ENCODE data around the gene KLRG1. TPM values are rescaled to one million over a fixed set of nuclear protein-coding genes. Genes with fewer than 3 reads are reported as not detected.

Gene KLRG1
- total RNA-seq, 1 experiment from 2014 or later: 2.1 TPM

GRCh38 chr12:9024512-9024911 is 35.2 kb downstream of the KLRG1 start:
- Histone ChIP-seq H3K79me2 (ENCODE audit: insufficient read depth, low read length) (no peaks in the 10 kb centered on the region), H3K9ac (ENCODE audit: extremely low read depth, insufficient read length, low read length) (no peak overlapping the region), H4K5ac (ENCODE audit: insufficient read length, low read depth, low read length) (no peak overlapping the region), H3K4me2 (ENCODE audit: insufficient read depth, insufficient read length, low read length) (no peak overlapping the region), H3T11ph (ENCODE audit: low read length) (no peak overlapping the region), H4K20me1 (ENCODE audit: control insufficient read depth, insufficient read depth, insufficient read length) (no peaks in the 10 kb centered on the region), H3K4me1 (ENCODE audit: insufficient read depth, low read length) (no peaks in the 10 kb centered on the region), H2AK5ac (ENCODE audit: insufficient read length, low read length) (no peak overlapping the region), H3K27me3 (ENCODE audit: insufficient read depth, low read length) (no peaks in the 10 kb centered on the region), H2BK12ac (ENCODE audit: insufficient read length, low read depth, low read length) (no peak overlapping the region), H2BK20ac (ENCODE audit: low read depth, low read length, poor library complexity, severe bottlenecking) (no peak overlapping the region), H2AFZ (ENCODE audit: low read length) (no peak overlapping the region), H2BK15ac (ENCODE audit: low read depth, low read length) (no peak overlapping the region), H3K4ac (ENCODE audit: low read depth, low read length) (no peak overlapping the region), H3K79me1 (ENCODE audit: insufficient read depth, low read depth, low read length, poor library complexity, severe bottlenecking) (no peaks in the 10 kb centered on the region), H3K56ac (ENCODE audit: insufficient read length, low read depth, low read length) (no peak overlapping the region), H4K8ac (replicated peaks; ENCODE audit: insufficient read length, low read depth, low read length) (no peak overlapping the region), H4K91ac (ENCODE audit: insufficient read length, low read depth, low read length) (no peak overlapping the region), H2BK5ac (ENCODE audit: insufficient read length, low read length) (no peak overlapping the region), H3K18ac (ENCODE audit: insufficient read length, low read depth, low read length) (no peak overlapping the region), H3K27ac (ENCODE audit: insufficient read length, low read depth, low read length) (no peak overlapping the region), H3K23ac (ENCODE audit: insufficient read length, low read depth, low read length) (no peak overlapping the region), H3K23me2 (ENCODE audit: insufficient read length, low read depth, low read length, poor library complexity, severe bottlenecking) (no peaks in the 10 kb centered on the region), H3K14ac (ENCODE audit: insufficient read depth, low read length) (no peak overlapping the region), H2BK120ac (ENCODE audit: low read depth, low read length, poor library complexity, severe bottlenecking) (no peak overlapping the region), H3K9me3 (ENCODE audit: control insufficient read depth, low read depth, low read length) (no peaks in the 10 kb centered on the region)
- no peak for DNase-seq
- no peaks in the 10 kb centered on the region for H3K27me3 Mint-ChIP-seq (ENCODE audit: low read depth)
- H3K36me3 Mint-ChIP-seq (ENCODE audit: insufficient read depth in 1 of 3, low read depth in 3 of 3): peaks cover 0 to 4% (median 0%) of the 10 kb centered on the region in 3 experiments; a peak in 3 of 7 replicates
- no peaks in the 10 kb centered on the region for H3K4me1 Mint-ChIP-seq
- H3K9me3 Mint-ChIP-seq: peaks cover 0 to 3% of the 10 kb centered on the region in 2 experiments; a peak in 2 of 5 replicates
- H3K4me3 Mint-ChIP-seq: no peak overlapping the region
- H3K27ac Mint-ChIP-seq: no peak overlapping the region
- WGBS (ENCODE audit: extremely low coverage, insufficient read length, low lambda C conversion rate): no CpG with 5 or more reads among the region's 2 CpGs
- no peak for TF ChIP-seq CTCF (conservative IDR thresholded peaks at IDR 0.05)
